Measurements from ENCODE around the gene KRT83. TPM values are rescaled to one million over a fixed set of nuclear protein-coding genes. Genes with fewer than 3 reads are reported as not detected.
"Not testable (repeated sequence)": the region's sequence is repeated elsewhere in the genome, so short reads cannot be mapped to it uniquely, and the experiment has no call there.

The KRT83 gene
- total and polyA plus RNA-seq, 2 donors (not counting 1 experiment from before 2014, with no cell fraction given), result not detected

DNA sequence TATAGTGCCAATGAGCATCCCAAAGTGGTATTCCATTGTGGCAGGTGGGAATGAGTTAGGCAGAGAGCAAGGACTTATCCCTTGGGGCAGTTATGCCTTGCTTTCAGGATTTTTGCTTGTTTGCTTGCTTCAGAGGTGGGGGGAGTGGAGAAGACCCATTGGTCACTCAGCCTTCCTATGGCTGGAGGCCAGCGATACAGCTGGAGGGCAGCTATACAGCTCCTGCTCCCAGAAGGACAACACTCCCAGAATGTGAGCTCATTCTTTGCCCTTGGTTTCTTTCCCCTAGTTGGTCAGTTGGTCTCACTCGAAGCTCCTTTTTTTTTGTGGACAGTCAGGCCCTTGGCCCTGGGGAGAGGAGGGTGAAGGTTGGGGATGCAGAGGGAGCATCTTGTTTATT is 14.5 kb downstream of the KRT83 start:
- no peaks in the 10 kb centered on the region for H3K36me3 ChIP-seq (ENCODE audit: control insufficient read depth, insufficient read depth, low read length)
- no peak overlapping the region for H3K9ac ChIP-seq (ENCODE audit: insufficient read depth, low read length)
- no peaks in the 10 kb centered on the region for H3K9me3 ChIP-seq (ENCODE audit: control insufficient read depth, insufficient read depth, low read depth, low read length)

GRCh38 chr12:52305921-52306705 is 15.1 kb downstream of the KRT83 start:
- no peaks in the 10 kb centered on the region for H3K4me1 ChIP-seq (ENCODE audit: control insufficient read depth, extremely low read depth, insufficient read depth, low read length)
- no peaks in the 10 kb centered on the region for H4K20me1 ChIP-seq (ENCODE audit: control insufficient read depth, extremely low read depth, insufficient read depth, low read length)
- DNase-seq (ENCODE audit: low read depth in 2 of 2), result no peak
- H3K9ac ChIP-seq (ENCODE audit: insufficient read depth, low read length), result no peak overlapping the region
- H2AFZ ChIP-seq (ENCODE audit: low read length), result no peak overlapping the region
- no peak overlapping the region for H3K4me3 ChIP-seq (replicated peaks in 1 of 4; ENCODE audit: control extremely low read depth in 1 of 4, insufficient read depth in 1 of 4, low read depth in 3 of 4, low read length in 4 of 4)
- H3K27ac ChIP-seq (ENCODE audit: insufficient read depth, low read length), result no peak overlapping the region
- H3K27me3 ChIP-seq (ENCODE audit: control insufficient read depth, insufficient read depth, low read length), result peaks cover 36% of the 10 kb centered on the region
- no peaks in the 10 kb centered on the region for H3K9me3 ChIP-seq (ENCODE audit: control insufficient read depth, insufficient read depth, low read depth, low read length)
- H3K36me3 ChIP-seq (ENCODE audit: control insufficient read depth, insufficient read depth, low read length), result no peaks in the 10 kb centered on the region
- no peak for TF ChIP-seq EZH2 (IDR thresholded peaks at IDR 0.05; ENCODE audit: low read length, missing control alignments)
- TF ChIP-seq, protein P1, sequence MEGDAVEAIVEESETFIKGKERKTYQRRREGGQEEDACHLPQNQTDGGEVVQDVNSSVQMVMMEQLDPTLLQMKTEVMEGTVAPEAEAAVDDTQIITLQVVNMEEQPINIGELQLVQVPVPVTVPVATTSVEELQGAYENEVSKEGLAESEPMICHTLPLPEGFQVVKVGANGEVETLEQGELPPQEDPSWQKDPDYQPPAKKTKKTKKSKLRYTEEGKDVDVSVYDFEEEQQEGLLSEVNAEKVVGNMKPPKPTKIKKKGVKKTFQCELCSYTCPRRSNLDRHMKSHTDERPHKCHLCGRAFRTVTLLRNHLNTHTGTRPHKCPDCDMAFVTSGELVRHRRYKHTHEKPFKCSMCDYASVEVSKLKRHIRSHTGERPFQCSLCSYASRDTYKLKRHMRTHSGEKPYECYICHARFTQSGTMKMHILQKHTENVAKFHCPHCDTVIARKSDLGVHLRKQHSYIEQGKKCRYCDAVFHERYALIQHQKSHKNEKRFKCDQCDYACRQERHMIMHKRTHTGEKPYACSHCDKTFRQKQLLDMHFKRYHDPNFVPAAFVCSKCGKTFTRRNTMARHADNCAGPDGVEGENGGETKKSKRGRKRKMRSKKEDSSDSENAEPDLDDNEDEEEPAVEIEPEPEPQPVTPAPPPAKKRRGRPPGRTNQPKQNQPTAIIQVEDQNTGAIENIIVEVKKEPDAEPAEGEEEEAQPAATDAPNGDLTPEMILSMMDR (conservative IDR thresholded peaks at IDR 0.05 in 1 of 2, IDR thresholded peaks at IDR 0.05 in 1 of 2; ENCODE audit: low read depth in 1 of 2, low read length in 2 of 2), result peak; percentile 7 to 22
- no peaks in the 10 kb centered on the region for H3K79me2 ChIP-seq (ENCODE audit: control insufficient read depth, insufficient read depth, low read length)
- H3K4me2 ChIP-seq (ENCODE audit: extremely low read depth, insufficient read depth, low read length), result no peak overlapping the region

More for the DNA sequence above, 14.5 kb downstream of the KRT83 start:
- H3K4me2 ChIP-seq (ENCODE audit: extremely low read depth, insufficient read depth, low read length), result no peak overlapping the region
- no peak overlapping the region for H3K4me3 ChIP-seq (replicated peaks in 1 of 4; ENCODE audit: control extremely low read depth in 1 of 4, insufficient read depth in 1 of 4, low read depth in 3 of 4, low read length in 4 of 4)
- TF ChIP-seq, protein P1 (conservative IDR thresholded peaks at IDR 0.05 in 1 of 2, IDR thresholded peaks at IDR 0.05 in 1 of 2; ENCODE audit: low read depth in 1 of 2, low read length in 2 of 2), result no peak
- no peak for TF ChIP-seq EZH2 (IDR thresholded peaks at IDR 0.05; ENCODE audit: low read length, missing control alignments)
- no peaks in the 10 kb centered on the region for H4K20me1 ChIP-seq (ENCODE audit: control insufficient read depth, extremely low read depth, insufficient read depth, low read length)
- H3K79me2 ChIP-seq (ENCODE audit: control insufficient read depth, insufficient read depth, low read length), result no peaks in the 10 kb centered on the region
- no peak overlapping the region for H3K27ac ChIP-seq (ENCODE audit: insufficient read depth, low read length)
- H3K4me1 ChIP-seq (ENCODE audit: control insufficient read depth, extremely low read depth, insufficient read depth, low read length), result no peaks in the 10 kb centered on the region
- H3K27me3 ChIP-seq (ENCODE audit: control insufficient read depth, insufficient read depth, low read length), result peaks cover 36% of the 10 kb centered on the region
- DNase-seq (ENCODE audit: low read depth in 2 of 2), result no peak
- no peak overlapping the region for H2AFZ ChIP-seq (ENCODE audit: low read length)

DNA sequence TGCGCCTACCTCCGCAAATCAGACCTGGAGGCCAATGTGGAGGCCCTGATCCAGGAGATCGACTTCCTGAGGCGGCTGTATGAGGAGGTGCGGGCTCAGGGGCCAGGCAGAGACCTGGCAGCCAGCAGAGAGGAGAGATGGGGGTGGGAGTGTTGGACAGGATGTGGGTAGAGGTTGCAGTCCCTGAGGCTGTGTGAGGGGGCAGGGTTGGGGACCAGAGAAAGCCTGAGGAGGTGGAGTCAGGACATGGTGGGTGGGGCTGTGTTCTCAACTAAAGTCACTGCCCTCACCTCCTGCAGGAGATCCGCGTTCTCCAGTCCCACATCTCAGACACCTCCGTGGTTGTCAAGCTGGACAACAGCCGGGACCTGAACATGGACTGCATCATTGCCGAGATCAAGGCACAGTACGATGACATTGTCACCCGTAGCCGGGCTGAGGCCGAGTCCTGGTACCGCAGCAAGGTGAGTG is 16.2 kb downstream of the KRT83 start:
- not testable (repeated sequence) for H2AFZ ChIP-seq (ENCODE audit: low read length); H3K4me2 ChIP-seq (ENCODE audit: extremely low read depth, insufficient read depth, low read length); H4K20me1 ChIP-seq (ENCODE audit: control insufficient read depth, extremely low read depth, insufficient read depth, low read length); H3K9me3 ChIP-seq (ENCODE audit: control insufficient read depth, insufficient read depth, low read depth, low read length); H3K4me3 ChIP-seq (replicated peaks in 1 of 4; ENCODE audit: control extremely low read depth in 1 of 4, insufficient read depth in 1 of 4, low read depth in 3 of 4, low read length in 4 of 4); H3K79me2 ChIP-seq (ENCODE audit: control insufficient read depth, insufficient read depth, low read length); H3K36me3 ChIP-seq (ENCODE audit: control insufficient read depth, insufficient read depth, low read length); H3K9ac ChIP-seq (ENCODE audit: insufficient read depth, low read length); H3K4me1 ChIP-seq (ENCODE audit: control insufficient read depth, extremely low read depth, insufficient read depth, low read length); DNase-seq (ENCODE audit: low read depth in 2 of 2); H3K27ac ChIP-seq (ENCODE audit: insufficient read depth, low read length)
- H3K27me3 ChIP-seq (ENCODE audit: control insufficient read depth, insufficient read depth, low read length), result peaks cover 35% of the 10 kb centered on the region

- H3K4me3 ChIP-seq (replicated peaks in 1 of 4; ENCODE audit: control extremely low read depth in 1 of 4, insufficient read depth in 1 of 4, low read depth in 3 of 4, low read length in 4 of 4); H3K9me3 ChIP-seq (ENCODE audit: control insufficient read depth, insufficient read depth, low read depth, low read length); H3K36me3 ChIP-seq (ENCODE audit: control insufficient read depth, insufficient read depth, low read length); H3K27ac ChIP-seq (ENCODE audit: insufficient read depth, low read length); H3K4me1 ChIP-seq (ENCODE audit: control insufficient read depth, extremely low read depth, insufficient read depth, low read length); H3K4me2 ChIP-seq (ENCODE audit: extremely low read depth, insufficient read depth, low read length); H3K9ac ChIP-seq (ENCODE audit: insufficient read depth, low read length); DNase-seq (ENCODE audit: low read depth in 2 of 2); H3K79me2 ChIP-seq (ENCODE audit: control insufficient read depth, insufficient read depth, low read length); H4K20me1 ChIP-seq (ENCODE audit: control insufficient read depth, extremely low read depth, insufficient read depth, low read length); H2AFZ ChIP-seq (ENCODE audit: low read length): not testable (repeated sequence)
- H3K27me3 ChIP-seq (ENCODE audit: control insufficient read depth, insufficient read depth, low read length), result peaks cover 14% of the 10 kb centered on the region
Measured at GRCh38 chr12:52302242-52302914, 18.8 kb downstream of the KRT83 start.

GRCh38 chr12:52301721-52302120 is 19.5 kb downstream of the KRT83 start:
- not testable (repeated sequence) for H2AFZ ChIP-seq (ENCODE audit: low read length); DNase-seq (ENCODE audit: low read depth in 2 of 2); H3K9ac ChIP-seq (ENCODE audit: insufficient read depth, low read length); H3K27me3 ChIP-seq (ENCODE audit: control insufficient read depth, insufficient read depth, low read length); H3K4me1 ChIP-seq (ENCODE audit: control insufficient read depth, extremely low read depth, insufficient read depth, low read length); H3K4me3 ChIP-seq (replicated peaks in 1 of 4; ENCODE audit: control extremely low read depth in 1 of 4, insufficient read depth in 1 of 4, low read depth in 3 of 4, low read length in 4 of 4); H4K20me1 ChIP-seq (ENCODE audit: control insufficient read depth, extremely low read depth, insufficient read depth, low read length); H3K36me3 ChIP-seq (ENCODE audit: control insufficient read depth, insufficient read depth, low read length); H3K27ac ChIP-seq (ENCODE audit: insufficient read depth, low read length); H3K4me2 ChIP-seq (ENCODE audit: extremely low read depth, insufficient read depth, low read length); H3K79me2 ChIP-seq (ENCODE audit: control insufficient read depth, insufficient read depth, low read length); H3K9me3 ChIP-seq (ENCODE audit: control insufficient read depth, insufficient read depth, low read depth, low read length)

Measured in fibroblast of lung (primary cell).